K562 (cell line): ENCODE measurements around the gene SLC39A9.

ENCODE experiments used
- CBFB ChIP-seq: sonication (generic); formaldehyde crosslinking; IDR thresholded peaks from 2 replicates; pipeline ENCODE4 v1.4.0; 2020; ENCODE audit warnings: mild to moderate bottlenecking, missing genetic modification reagents
- EP300 ChIP-seq: IDR thresholded peaks from 2 replicates; pipeline ENCODE4 v1.6.1; 2012; ENCODE audit warnings: low read length, improper control_type of control experiment
- MAFF ChIP-seq: IDR thresholded peaks from 2 replicates; pipeline ENCODE4 v1.6.1; 2012; ENCODE audit warnings: low read length, improper control_type of control experiment
- POLR2A ChIP-seq: fragments of 450-650 bp; conservative IDR thresholded peaks from 2 replicates; pipeline ENCODE4 v1.6.1; 2016
- POLR2AphosphoS5 ChIP-seq: IDR thresholded peaks from 2 replicates; pipeline ENCODE4 v1.6.1; 2011; ENCODE audit warnings: mild to moderate bottlenecking, low read depth, low read length, moderate library complexity; ENCODE audit not compliant: control insufficient read depth, insufficient read depth
- TF ChIP-seq, protein P1 (sequence below): IDR thresholded peaks from 3 replicates; pipeline ENCODE4 v1.6.1; 2011; ENCODE audit warnings: borderline replicate concordance, mild to moderate bottlenecking, moderate library complexity; ENCODE audit not compliant: insufficient read length; ENCODE audit errors: extremely low read depth
- TF ChIP-seq, protein P2 (sequence below), 2 experiments: fragments of 250-450 bp in 1 of 2; fragments of 450-650 bp in 1 of 2; sonication (Bioruptor Pico) in 1 of 2; IDR thresholded peaks; 2 replicates each; pipeline versions ENCODE4 v1.6.1 to v1.8.0; 2016 to 2021; ENCODE audit warnings: mild to moderate bottlenecking in 2 of 2, moderate library complexity in 2 of 2, missing compliant biosample characterization in 1 of 2, missing genetic modification characterization in 1 of 2

DNA sequence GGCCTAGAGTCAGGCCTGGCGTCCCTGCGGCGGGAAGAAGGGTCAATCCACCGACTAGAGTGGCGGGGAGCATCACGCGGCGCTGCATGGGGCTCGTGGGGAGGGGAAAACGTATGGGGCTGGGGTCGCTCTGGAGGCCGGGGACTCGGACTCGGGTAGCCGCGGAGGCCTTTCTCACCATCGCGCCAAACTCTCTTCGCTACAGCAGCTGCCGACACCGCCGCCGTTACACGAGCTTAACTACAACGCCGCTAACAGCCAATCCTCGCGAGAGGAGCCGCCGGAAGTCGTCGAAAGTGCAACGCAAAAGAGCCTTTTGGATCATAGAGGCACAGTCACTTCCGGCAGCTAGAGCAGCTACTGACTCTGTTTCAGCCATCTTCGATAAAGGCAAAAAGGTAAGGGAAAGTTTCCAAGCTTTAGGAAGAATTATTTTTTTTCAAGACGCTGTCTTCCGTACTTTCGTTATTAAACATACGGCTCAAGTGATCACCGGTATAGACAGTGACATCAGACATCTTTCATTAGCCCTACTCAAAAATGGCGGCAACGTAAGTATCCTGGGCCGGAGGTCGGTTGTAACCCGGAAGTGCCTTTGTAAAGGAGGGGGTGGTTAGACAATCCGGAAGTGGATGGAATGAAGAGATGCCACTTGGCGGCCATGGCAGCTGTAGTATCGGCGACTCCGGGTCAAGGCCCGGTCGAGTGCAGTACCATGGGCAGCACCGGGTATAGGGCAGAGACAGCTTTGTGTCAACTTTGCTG, at the start of gene SLC39A9, which contains the start of gene ERH:
- TF ChIP-seq CBFB (CRISPR knock-in tag) (no peak), EP300 (peak; percentile 46), MAFF (0 out of 2 replicates have a peak, but pooled peaks have one; percentile 9), POLR2A (peak; percentile 85), POLR2AphosphoS5 (peak; percentile 68)
- TF ChIP-seq, protein P1, sequence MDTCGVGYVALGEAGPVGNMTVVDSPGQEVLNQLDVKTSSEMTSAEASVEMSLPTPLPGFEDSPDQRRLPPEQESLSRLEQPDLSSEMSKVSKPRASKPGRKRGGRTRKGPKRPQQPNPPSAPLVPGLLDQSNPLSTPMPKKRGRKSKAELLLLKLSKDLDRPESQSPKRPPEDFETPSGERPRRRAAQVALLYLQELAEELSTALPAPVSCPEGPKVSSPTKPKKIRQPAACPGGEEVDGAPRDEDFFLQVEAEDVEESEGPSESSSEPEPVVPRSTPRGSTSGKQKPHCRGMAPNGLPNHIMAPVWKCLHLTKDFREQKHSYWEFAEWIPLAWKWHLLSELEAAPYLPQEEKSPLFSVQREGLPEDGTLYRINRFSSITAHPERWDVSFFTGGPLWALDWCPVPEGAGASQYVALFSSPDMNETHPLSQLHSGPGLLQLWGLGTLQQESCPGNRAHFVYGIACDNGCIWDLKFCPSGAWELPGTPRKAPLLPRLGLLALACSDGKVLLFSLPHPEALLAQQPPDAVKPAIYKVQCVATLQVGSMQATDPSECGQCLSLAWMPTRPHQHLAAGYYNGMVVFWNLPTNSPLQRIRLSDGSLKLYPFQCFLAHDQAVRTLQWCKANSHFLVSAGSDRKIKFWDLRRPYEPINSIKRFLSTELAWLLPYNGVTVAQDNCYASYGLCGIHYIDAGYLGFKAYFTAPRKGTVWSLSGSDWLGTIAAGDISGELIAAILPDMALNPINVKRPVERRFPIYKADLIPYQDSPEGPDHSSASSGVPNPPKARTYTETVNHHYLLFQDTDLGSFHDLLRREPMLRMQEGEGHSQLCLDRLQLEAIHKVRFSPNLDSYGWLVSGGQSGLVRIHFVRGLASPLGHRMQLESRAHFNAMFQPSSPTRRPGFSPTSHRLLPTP: no peak
- TF ChIP-seq, protein P2, sequence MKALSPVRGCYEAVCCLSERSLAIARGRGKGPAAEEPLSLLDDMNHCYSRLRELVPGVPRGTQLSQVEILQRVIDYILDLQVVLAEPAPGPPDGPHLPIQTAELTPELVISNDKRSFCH (CRISPR knock-in tag; IDR thresholded peaks at IDR 0.05): no peak
- TF ChIP-seq, protein P2 (tag; IDR thresholded peaks at IDR 0.05): 0 out of 2 replicates have a peak, but pooled peaks have one; percentile 19
